NCI-H1436 (cell line): ENCODE data around the gene SCGB1A1.

ENCODE experiments used
- DNase-seq: peaks from one replicate; lab custom pipeline; 2025; lab: John Stamatoyannopoulos, UW

SCGB1A1 gene

DNA sequence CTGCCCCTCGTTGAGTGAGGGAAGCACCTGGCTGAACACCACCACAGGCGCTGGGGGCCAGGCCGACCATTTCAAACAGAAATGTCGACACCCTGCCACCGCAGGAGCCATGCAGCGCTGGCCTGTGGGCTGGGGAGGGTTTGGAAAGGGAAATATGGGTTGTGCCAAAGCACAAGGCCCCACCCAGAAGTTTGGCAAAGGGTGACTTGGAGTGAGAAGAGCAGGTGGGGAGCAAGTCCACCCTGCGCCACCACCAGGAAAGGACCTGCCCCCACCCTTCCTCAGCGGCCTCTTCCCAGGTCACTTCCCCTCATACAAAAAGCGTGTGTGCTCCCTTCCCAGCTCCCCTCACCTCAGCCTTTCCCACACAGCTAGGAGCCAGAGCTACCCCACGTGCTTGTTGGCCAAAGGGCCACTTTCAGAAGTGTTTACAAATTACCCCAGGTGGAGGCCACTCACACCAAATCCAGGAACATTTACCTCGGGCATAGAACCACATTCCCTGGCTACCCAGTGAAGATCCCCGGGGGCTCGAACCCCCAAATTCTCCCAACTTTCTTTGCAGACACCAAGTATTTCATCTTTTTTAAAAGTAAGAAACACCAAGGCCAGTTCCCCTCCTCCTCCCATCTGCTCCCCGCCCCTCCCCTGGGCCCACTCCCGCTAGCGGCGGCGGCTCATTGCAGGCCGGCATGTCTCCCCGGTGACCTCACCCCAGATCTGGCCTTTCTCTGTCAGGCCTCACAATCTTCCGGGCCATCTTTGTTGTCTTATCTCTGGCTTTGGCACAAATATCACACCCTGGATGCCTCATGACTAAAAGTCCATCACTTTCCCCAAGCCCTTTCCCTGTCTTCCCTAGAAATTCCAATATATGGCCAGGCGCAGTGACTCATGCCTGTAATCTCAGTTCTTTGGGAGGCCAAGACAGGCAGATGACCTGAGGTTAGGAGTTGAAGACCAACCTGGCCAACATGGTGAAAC lies 20.5 kb upstream of the SCGB1A1 start:
- DNase-seq = no peak

DNA sequence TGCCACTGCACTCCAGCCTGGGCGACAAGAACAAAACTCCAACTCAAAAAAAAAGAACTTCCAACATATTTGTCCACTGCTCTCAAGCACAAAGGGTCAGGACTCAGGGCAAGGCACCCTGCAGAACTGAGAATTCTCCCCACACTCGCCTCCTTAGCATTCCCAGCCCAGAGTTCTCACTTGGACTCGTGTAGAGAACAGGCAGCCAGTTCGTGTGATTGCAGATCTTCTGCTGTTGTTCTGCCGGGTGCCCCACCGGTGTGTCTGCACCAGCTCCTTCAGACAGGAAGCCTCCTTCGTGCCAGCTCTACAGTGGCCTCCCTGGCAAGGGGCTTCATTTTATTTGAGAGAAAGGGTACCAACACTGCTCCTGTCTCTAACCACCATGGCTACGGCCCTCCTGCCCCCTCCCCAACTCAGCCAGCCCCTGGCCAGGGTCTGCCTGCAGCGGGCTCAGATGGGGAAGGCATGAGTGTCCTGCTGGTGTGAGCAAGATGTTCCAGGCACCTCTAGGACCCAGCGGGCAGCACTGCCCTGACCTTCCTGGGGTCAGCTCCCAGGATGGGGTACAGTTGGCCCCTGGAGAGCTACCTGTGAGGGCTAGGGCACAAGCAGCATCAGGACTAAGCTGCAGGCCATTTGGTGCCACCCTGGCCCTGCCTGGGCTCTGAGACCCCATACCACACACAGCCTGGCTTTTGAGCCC lies 19.5 kb upstream of the SCGB1A1 start:
- DNase-seq = no peak

DNA sequence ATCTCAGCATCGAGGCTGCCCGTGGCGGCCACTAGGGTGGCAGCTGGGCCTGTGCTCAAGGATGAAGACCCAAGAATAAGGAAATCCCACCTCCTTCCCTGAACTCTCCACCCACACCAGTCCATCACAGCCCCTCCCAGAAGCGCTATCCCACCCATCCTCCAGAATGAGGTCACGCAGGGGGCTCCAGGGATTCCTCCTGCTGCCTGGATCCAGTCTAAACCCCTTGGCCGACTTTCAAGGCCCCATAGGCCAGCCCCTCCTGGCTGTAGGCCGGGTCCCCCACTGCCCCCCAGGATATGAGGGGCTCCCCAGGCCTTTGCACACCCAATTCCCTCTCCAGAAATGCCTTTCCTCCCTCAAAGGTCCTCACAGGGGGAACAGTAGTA lies 19.0 kb upstream of the SCGB1A1 start:
- DNase-seq = no peak

DNA sequence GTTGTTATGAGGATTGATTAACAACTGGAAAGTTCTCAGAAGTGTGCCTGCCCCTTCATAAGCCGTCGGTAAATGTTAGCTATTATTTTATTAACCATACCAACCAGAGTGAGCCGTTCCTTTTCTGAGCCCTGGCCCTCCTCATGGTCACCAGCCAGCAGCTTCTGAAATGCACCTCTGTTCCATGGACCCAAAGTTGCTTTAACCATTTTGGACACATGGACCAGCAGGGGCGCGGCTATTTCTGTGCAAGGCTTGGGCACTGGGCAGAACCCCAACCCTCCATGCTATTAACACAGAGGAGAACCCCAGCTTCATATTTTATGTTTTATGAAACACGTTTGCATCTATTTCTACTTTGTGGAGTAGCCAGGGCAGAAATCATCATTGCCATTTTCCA lies 18.6 kb upstream of the SCGB1A1 start:
- DNase-seq = no peak

DNA sequence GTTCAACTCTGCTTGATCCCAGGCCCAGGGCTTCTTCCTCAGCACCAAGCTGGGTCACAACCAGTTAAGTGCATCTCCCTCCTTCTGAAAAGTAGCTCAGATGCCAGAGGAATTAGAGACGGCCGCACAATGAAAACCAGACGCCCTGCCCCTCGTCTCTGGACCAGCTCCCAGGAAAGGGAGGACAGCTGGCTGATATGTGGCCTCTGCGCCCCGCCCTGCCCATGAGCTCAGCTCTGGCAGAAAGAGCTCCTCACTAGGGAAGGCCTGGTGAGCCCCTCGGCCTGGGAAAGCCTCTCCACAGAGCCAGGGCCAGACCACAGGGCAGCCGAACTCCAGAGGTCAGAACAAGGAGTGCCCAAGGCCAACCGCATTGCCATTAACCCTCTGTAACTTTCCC lies 18.1 kb upstream of the SCGB1A1 start:
- DNase-seq = no peak

GRCh38 chr11:62401356-62401755 lies 17.5 kb upstream of the SCGB1A1 start:
- no peak for DNase-seq

DNA sequence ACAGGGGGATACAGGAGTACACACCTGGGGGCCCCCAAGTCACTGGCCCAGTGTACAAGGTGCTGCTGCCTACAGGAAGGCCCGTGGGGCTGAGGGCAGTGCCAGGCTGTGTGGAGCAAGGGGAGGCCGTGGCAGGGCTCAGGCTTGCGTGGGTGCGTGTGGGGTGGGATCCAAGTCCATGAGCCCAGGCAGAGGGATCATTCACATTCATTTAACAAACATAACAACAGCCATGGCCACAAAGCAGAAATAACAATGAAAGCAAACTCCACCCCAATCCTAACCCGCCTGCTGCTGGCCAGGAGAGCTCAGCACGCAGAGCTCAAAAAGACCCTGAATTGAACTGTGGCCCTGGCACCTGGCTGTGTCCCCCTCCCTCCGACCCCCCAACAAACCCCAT lies 17.0 kb upstream of the SCGB1A1 start:
- no peak for DNase-seq

GRCh38 chr11:62402226-62402959 lies 16.4 kb upstream of the SCGB1A1 start:
- no peak for DNase-seq

- no peak for DNase-seq
Observed at GRCh38 chr11:62402960-62403730, 15.7 kb upstream of the SCGB1A1 start.

DNA sequence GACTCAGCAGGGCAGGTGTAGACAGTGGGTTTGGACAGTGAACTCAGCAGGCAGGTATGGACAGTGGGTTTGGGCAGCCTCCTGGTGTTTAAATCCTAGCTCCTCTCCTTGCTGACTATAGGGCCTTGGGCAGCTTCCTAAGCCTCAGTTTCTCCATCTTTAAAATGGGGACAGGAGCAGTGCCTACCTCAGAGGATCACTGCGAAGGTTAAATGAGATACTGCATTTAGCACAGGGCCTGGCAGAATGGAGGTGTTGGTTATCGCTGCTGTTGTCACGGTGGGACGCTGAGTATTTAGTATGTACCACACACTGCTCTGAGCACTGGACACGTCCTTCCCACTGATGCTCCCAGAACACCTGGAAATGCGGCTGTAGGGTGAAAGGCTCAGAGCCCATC lies 14.4 kb upstream of the SCGB1A1 start:
- DNase-seq = no peak

- no peak for DNase-seq
Observed at GRCh38 chr11:62404901-62405300, 13.9 kb upstream of the SCGB1A1 start.

DNA sequence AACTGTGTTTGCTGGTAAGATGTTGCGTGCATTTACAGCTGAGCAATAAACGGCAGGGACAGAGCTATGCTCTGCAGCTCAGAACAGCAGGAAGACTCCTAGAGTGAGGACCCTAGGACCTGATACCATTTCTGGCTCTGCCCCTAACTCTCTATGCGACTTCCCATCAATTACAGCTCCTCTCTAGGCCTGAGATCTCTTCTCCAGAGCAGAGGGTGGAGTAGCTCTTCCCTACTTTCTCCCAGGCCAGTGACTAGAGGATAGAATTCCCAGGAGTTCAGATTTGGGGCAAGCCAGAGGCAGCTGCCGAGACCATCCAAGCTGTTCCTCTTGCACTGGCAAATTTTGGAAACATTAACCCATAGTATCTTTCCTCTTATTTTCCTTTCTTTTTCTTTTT lies 12.8 kb upstream of the SCGB1A1 start:
- no peak for DNase-seq

DNA sequence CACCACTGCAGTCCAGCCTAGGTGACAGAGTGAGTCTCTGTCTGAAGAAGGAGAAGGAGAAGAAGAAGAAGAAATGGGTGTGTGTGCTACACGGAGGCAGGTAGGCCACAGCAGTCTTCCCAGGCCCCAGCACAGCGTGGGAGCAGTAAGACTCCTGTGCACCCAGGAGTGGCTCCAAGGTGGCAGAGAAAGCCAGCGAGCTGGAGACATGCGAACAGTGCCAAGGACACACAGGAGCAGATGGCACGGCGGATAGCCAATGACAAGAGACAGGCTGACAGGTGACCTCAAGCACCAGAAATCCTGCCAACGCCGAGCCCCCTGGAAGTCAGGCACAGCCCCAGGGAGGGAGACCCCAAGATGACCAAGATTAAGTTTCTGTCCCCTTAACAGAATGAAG lies 9.0 kb upstream of the SCGB1A1 start:
- no peak for DNase-seq

GRCh38 chr11:62410972-62411371 lies 7.9 kb upstream of the SCGB1A1 start:
- no peak for DNase-seq

GRCh38 chr11:62411524-62411923 lies 7.3 kb upstream of the SCGB1A1 start:
- DNase-seq = no peak

DNA sequence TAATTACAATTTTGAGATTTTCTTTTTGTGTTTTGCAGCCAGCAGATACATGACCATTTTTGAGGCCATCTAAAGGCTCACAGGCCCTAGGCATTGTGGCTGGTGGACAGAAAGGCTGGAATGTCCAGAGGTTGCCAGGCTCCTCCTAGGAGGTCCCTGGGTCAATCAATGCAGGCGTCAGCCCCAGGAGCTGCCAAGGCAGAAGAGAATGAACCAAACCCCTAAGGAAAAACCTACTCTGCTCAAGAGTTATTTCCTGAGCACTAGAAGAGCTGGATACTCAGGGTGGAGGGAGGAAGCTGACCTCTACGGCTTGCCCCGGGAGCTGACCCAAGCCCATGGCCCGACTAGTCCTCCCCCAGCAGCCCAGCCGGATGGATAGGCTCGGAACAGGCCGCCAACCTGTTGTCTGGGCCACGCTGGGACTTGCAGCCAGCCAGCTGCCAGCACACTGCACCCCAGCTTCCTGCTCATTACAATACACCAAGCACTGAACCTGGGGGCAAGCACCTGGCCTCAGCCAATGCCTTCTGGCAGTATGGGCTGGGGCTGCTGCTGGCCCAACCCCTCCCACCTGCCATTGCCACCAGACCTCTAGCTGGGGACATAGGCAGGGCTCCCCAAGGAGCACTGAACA lies 5.7 kb upstream of the SCGB1A1 start:
- no peak for DNase-seq

- no peak for DNase-seq
Observed at GRCh38 chr11:62416596-62416995, 2.2 kb upstream of the SCGB1A1 start.

DNA sequence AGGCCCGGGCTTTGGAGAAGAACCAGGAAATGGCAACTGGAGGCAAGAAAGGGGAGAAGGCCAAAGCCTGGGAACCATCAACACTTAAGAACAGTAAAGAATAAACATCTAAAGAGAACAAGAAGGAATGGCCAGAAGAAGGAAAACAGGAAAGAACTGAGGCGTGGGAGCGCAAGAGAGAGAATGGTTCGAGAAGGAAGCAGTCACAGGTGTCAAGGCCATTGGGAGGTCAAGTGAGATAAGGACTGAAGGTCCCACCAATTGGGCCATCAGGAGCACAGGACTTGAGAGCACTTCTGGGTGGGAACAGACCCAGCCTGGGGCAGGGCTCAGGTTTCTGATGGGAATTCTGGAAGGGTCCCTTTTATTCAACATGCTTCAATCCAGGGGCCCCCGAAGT lies 697 bp upstream of the SCGB1A1 start:
- DNase-seq = no peak

GRCh38 chr11:62419314-62419929 lies 589 bp downstream of the SCGB1A1 start:
- no peak for DNase-seq

DNA sequence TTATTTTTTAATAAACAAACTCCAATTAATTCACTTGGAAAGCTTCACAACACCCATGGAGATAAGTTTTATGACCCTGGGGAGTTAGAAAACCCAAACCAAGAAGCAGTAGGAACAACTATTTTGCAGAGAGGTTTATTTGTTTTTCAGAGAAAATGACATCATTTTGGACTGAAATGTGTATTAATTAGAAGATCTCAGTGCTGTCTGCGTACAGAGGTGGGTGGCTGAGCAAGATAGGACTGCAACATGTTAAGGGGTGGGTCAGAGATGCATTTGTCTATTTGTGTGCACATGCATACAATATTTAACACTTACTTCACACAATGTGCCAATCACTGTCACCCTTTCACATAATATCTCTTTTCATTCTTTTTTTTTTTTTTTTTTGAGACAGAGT lies 1.1 kb downstream of the SCGB1A1 start:
- DNase-seq = no peak

DNA sequence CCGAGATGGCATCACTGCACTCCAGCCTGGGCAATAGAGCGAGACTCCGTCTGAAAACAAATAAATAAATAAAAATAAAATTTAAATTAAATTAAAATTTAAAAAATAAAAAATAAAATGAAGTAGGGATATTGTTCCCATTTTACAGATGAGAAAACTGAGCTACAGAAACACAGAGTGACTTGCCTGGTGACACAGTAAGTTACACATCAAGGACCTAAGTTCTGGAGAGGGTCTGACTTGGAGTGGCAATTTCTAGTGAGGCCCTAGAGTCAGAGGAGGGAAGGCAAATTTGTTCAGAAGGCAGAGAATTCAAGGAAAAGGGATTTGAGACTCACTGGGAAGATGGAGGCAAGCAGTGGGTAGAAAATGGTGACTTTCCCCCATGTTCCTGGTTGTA lies 2.0 kb downstream of the SCGB1A1 start:
- no peak for DNase-seq
